ENCODE results near the gene L1TD1.
"Not testable (repeated sequence)": the region's sequence is repeated elsewhere in the genome, so short reads cannot be mapped to it uniquely, and the experiment has no call there.

Gene L1TD1

GRCh38 chr1:62209931-62210595 is 15.4 kb downstream of the L1TD1 start:
- DNase-seq = no peak
- TF ChIP-seq, protein P1, sequence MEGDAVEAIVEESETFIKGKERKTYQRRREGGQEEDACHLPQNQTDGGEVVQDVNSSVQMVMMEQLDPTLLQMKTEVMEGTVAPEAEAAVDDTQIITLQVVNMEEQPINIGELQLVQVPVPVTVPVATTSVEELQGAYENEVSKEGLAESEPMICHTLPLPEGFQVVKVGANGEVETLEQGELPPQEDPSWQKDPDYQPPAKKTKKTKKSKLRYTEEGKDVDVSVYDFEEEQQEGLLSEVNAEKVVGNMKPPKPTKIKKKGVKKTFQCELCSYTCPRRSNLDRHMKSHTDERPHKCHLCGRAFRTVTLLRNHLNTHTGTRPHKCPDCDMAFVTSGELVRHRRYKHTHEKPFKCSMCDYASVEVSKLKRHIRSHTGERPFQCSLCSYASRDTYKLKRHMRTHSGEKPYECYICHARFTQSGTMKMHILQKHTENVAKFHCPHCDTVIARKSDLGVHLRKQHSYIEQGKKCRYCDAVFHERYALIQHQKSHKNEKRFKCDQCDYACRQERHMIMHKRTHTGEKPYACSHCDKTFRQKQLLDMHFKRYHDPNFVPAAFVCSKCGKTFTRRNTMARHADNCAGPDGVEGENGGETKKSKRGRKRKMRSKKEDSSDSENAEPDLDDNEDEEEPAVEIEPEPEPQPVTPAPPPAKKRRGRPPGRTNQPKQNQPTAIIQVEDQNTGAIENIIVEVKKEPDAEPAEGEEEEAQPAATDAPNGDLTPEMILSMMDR (IDR thresholded peaks at IDR 0.05) = no peak
- Mint-ChIP-seq H3K36me3 (ENCODE audit: low read depth) (peaks cover 48% of the 10 kb centered on the region), H3K4me3 (no peak overlapping the region), H3K9me3 (peaks cover 61% of the 10 kb centered on the region), H3K27me3 (ENCODE audit: low read depth, poor library complexity) (no peaks in the 10 kb centered on the region), H3K27ac (no peak overlapping the region), H3K4me1 (no peaks in the 10 kb centered on the region)

GRCh38 chr1:62210960-62211359 is 16.3 kb downstream of the L1TD1 start:
- Mint-ChIP-seq H3K4me3 (no peak overlapping the region), H3K4me1 (no peaks in the 10 kb centered on the region), H3K9me3 (peaks cover 57% of the 10 kb centered on the region), H3K27ac (no peak overlapping the region), H3K27me3 (ENCODE audit: low read depth, poor library complexity) (no peaks in the 10 kb centered on the region), H3K36me3 (ENCODE audit: low read depth) (peaks cover 48% of the 10 kb centered on the region)
- TF ChIP-seq, protein P1 (IDR thresholded peaks at IDR 0.05) = no peak
- DNase-seq = no peak

- Mint-ChIP-seq H3K27ac (no peak overlapping the region), H3K9me3 (peaks cover 46% of the 10 kb centered on the region), H3K4me3 (no peak overlapping the region), H3K27me3 (ENCODE audit: low read depth, poor library complexity) (peaks cover 3% of the 10 kb centered on the region), H3K36me3 (ENCODE audit: low read depth) (peaks cover 37% of the 10 kb centered on the region), H3K4me1 (no peaks in the 10 kb centered on the region)
- no peak for DNase-seq
- TF ChIP-seq, protein P1 (IDR thresholded peaks at IDR 0.05) = no peak
Observed at GRCh38 chr1:62212411-62212810, 17.8 kb downstream of the L1TD1 start.

DNA sequence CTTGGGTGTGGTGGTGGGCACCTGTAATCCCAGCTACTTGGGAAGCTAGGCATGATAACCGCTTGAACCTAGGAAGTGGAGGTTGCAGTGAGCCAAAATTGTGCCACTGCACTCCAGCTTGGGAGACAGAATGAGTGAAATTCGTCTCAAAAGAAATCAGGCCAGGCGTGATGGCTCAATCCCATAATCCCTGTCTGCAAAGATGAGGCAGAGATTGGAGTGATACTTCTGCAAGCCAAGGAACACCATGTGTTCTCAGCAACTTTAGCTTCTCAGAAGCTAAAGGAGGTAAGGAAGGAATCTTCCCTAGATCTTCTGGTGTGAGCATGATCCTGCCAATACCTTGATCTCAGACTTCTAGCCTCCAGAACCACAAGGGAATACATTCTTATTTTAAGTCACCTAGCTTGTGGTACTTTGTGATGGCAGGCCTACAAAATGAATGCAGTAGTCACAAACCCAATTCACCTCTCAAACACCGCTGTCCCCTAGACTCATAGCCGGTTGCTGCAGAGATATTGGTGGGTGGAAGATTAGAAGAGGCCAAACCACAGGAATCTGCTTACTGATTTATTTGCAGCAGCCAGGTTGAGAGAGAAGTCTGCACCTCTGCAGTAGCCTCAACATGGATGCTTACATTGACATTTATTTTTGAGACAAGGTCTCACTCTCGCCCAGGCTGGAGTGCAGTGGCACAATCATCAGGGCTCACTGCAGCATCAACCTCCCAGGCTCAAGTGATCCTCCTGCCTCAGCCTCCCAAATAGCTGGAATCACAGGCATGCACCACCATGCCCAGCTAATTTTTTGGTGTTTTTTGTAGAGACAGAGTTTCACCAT is 18.6 kb downstream of the L1TD1 start:
- peaks cover 29% of the 10 kb centered on the region for H3K36me3 Mint-ChIP-seq (ENCODE audit: low read depth)
- TF ChIP-seq, protein P1 (IDR thresholded peaks at IDR 0.05) = no peak

GRCh38 chr1:62218604-62219003 is 24.0 kb downstream of the L1TD1 start:
- Mint-ChIP-seq H3K4me1 (no peaks in the 10 kb centered on the region), H3K9me3 (no peaks in the 10 kb centered on the region), H3K4me3 (no peak overlapping the region), H3K36me3 (ENCODE audit: low read depth) (no peaks in the 10 kb centered on the region), H3K27me3 (ENCODE audit: low read depth, poor library complexity) (peaks cover 3% of the 10 kb centered on the region), H3K27ac (no peak overlapping the region)
- TF ChIP-seq, protein P1 (IDR thresholded peaks at IDR 0.05) = no peak
- no peak for DNase-seq

More for the DNA sequence above, 18.6 kb downstream of the L1TD1 start:
- H3K27ac Mint-ChIP-seq = no peak overlapping the region
- peaks cover 3% of the 10 kb centered on the region for H3K27me3 Mint-ChIP-seq (ENCODE audit: low read depth, poor library complexity)
- no peak for DNase-seq
- peaks cover 40% of the 10 kb centered on the region for H3K9me3 Mint-ChIP-seq
- no peaks in the 10 kb centered on the region for H3K4me1 Mint-ChIP-seq
- H3K4me3 Mint-ChIP-seq = no peak overlapping the region

DNA sequence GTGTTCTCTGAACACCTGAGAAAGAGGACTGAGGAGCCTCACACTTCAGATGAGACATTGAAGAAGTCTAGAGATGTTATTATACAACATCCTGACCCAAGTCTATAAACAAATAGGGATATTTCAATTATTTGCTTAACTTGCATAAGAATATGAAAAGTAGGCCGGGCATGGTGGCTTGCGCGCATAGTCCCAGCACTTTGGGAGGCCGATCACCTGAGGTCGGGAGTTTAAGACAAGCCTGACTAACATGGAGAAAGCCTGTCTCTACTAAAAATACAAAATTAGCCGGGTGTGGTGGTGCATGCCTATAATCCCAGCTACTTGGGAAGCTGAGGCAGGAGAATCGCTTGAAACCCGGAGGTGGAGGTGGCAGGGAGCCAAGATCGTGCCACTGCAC is 25.8 kb downstream of the L1TD1 start:
- not testable (repeated sequence) for DNase-seq; H3K4me1 Mint-ChIP-seq; H3K27me3 Mint-ChIP-seq (ENCODE audit: low read depth, poor library complexity); H3K27ac Mint-ChIP-seq; H3K4me3 Mint-ChIP-seq; H3K36me3 Mint-ChIP-seq (ENCODE audit: low read depth); H3K9me3 Mint-ChIP-seq

All from nephron progenitor cell (in vitro differentiated cells).